HL-60 (cell line): ENCODE results near the gene AGR2.

Experiments used
- DNase-seq, 2 experiments: peaks; one replicate each; pipeline ENCODE4 v3.0.0-alpha.2; 2010 to 2020; ENCODE audit warnings: low read depth in 1 of 2, low spot score in 1 of 2
- H3K27ac ChIP-seq: fragments of 250-450 bp; sonication (Bioruptor Pico); replicated peaks from 2 replicates; pipeline ENCODE4 v1.5.1; 2020; ENCODE audit warnings: mild to moderate bottlenecking, moderate library complexity
- H3K27me3 ChIP-seq: fragments of 250-450 bp; sonication (Bioruptor Pico); 2 replicates; pipeline ENCODE4 v1.5.1; 2021; ENCODE audit warnings: mild to moderate bottlenecking, moderate library complexity; ENCODE audit not compliant: insufficient read depth, poor library complexity, severe bottlenecking
- H3K4me3 ChIP-seq: replicated peaks from 2 replicates; pipeline ENCODE4 v1.5.1; 2011; ENCODE audit warnings: mild to moderate bottlenecking, control low read depth, low read length; ENCODE audit not compliant: insufficient read depth
- CTCF ChIP-seq: IDR thresholded peaks from one replicate; pipeline ENCODE4 v1.5.1; 2011; ENCODE audit warnings: low read length, control low read depth, inconsistent platforms; ENCODE audit not compliant: insufficient read depth
- GABPA ChIP-seq: IDR thresholded peaks from 2 replicates; pipeline ENCODE4 v1.6.1; 2012; ENCODE audit warnings: low read depth
- POLR2AphosphoS5 ChIP-seq: IDR thresholded peaks from 2 replicates; pipeline ENCODE4 v1.6.1; 2012; ENCODE audit warnings: low read depth
- REST ChIP-seq: IDR thresholded peaks from 2 replicates; pipeline ENCODE4 v1.6.1; 2012; ENCODE audit warnings: low read depth; ENCODE audit not compliant: insufficient replicate concordance
- SPI1 ChIP-seq: IDR thresholded peaks from 2 replicates; pipeline ENCODE4 v1.6.1; 2012; ENCODE audit warnings: low read depth, mild to moderate bottlenecking, borderline replicate concordance

The AGR2 gene

GRCh38 chr7:16779051-16779450 lies 25.7 kb downstream of the AGR2 start:
- TF ChIP-seq POLR2AphosphoS5, result no peak
- no peak for TF ChIP-seq CTCF
- TF ChIP-seq REST, result no peak
- no peak for TF ChIP-seq GABPA
- no peak for TF ChIP-seq SPI1
- no peak for DNase-seq
- no peak overlapping the region for H3K27ac ChIP-seq
- H3K4me3 ChIP-seq, result no peak overlapping the region
- H3K27me3 ChIP-seq, result no peaks in the 10 kb centered on the region

- H3K27me3 ChIP-seq, result no peaks in the 10 kb centered on the region
- TF ChIP-seq REST (no peak), GABPA (no peak), POLR2AphosphoS5 (no peak), SPI1 (no peak), CTCF (no peak)
- no peak overlapping the region for H3K4me3 ChIP-seq
- no peak for DNase-seq
- no peak overlapping the region for H3K27ac ChIP-seq
Observed at GRCh38 chr7:16778476-16778875, 26.3 kb downstream of the AGR2 start.

- H3K4me3 ChIP-seq, result no peak overlapping the region
- H3K27ac ChIP-seq, result no peak overlapping the region
- TF ChIP-seq SPI1 (no peak), CTCF (no peak), REST (no peak), POLR2AphosphoS5 (no peak), GABPA (no peak)
- no peaks in the 10 kb centered on the region for H3K27me3 ChIP-seq
- no peak for DNase-seq
Observed at GRCh38 chr7:16776053-16776452, 28.7 kb downstream of the AGR2 start.
